ENCODE results near the gene PLA2G3.
"Not testable (repeated sequence)": the region's sequence is repeated elsewhere in the genome, so short reads cannot be mapped to it uniquely, and the experiment has no call there.

Gene PLA2G3

DNA sequence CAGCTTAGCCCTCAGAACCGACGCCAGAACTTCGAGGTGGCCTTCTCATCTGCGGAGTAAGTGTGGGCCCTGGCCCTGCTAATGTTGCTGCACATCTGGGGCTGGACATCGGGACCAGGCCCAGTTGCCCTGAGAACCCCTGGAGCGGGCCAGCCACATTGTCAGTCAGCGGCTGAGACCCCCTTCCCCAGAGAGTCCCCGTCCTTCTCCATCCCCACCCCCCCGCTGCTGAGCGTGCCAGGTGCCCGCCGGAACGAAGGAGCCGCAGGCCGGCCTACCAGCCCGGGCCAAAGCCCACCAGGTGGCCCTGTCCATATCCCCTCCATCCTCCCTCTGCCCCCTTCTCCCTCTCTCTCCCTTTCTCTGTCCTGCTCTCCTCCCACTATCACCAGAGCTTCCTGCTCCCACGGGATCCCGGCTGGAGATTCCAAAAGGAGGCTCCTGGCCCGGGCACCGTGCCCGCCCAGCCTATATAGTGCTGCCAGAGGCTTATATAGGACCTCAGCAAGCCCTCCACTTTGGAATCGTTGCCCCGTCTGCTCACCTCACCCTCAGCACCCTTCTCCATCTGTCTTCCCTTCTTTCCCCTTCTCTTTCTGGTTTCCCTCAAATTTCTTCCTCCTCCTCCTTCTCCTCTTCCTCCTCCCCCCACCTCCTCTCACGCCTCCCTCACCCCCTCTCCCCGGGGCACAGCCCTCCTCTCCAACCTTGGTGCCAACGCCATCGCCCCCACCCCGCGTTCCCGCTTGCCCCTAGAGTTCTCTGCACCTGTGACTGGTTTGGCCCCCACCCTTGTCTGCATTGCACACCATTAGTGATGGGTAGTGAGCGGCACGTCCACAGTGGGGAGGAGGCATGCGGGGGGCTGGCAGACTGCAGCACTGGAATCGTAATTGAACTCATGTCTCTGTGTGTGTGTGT lies 40.2 kb downstream of the PLA2G3 start:
- no peak for DNase-seq (ENCODE audit: low spot score)

DNA sequence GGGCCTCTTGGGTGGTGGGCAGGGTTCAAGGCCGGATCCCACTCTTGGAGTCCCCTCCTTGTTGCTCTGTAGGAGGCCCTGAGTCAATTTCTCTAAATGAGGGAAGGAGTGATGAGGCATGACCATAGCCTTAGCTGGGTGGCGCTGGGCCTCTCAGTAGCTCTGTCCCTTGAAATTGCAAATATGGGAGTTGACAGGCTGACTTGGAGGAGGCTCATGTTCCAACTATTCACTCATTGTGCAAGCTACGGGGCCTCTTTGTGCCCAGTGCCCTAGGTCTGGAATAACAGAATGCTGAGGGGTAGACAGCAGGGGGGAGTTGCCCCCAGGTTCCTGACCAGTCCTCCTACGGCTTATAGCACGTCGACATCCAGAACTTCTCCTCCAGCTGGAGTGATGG lies 40.9 kb downstream of the PLA2G3 start:
- DNase-seq (ENCODE audit: low spot score) = no peak

DNA sequence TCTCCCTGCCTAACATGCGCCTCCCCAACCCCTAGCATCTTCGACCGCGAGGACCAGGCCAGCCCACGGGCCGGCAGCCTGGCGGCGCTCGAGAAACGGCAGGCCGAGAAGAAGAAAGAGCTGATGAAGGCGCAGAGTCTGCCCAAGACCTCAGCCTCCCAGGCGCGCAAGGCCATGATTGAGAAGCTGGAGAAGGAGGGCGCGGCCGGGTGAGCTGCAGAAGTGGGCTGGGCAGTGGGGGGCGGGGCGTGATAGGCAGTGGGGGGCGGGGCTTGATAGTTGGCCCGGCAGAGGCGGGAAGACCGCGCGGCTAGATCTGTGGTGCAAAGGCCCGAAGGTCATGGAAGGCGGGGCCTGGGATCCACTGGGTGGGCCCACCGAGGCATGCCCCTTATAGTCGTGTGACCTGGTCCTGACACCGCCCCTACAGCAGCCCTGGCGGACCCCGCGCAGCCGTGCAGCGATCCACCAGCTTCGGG lies 41.6 kb downstream of the PLA2G3 start:
- no peak for DNase-seq (ENCODE audit: low spot score)

DNA sequence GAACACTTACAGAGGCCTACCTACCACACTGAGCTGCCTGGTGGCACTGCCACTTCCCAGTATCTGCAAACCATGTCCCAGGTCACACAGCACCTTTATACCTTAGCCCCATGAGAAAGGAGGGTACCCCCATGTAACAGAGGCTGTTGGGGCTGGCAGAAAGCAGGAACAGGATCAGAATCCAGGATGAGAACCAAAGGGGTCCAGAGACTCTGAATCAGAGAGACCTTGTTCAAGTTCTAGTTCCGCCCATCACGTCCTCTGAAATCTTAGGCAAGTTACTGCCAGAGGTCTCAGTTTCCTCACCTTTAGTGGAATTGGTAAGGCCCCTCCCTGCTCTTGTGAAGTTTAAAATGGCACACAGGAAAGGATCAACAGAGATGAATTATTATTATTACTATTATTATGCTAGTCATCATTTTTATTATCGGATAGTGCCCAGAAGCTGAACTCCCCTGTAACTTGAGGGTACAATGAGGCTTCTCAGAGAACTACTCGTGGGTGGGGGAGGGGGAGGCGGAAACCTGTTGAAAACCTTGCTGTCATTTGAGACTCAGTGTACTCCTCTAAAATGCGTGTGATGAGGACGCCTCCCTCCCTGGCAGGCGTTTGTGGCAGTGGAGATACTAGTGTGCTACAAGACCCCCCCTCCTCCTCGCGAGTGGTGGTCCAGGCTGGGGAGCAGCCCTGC lies 42.2 kb downstream of the PLA2G3 start:
- no peak for DNase-seq (ENCODE audit: low spot score)

DNA sequence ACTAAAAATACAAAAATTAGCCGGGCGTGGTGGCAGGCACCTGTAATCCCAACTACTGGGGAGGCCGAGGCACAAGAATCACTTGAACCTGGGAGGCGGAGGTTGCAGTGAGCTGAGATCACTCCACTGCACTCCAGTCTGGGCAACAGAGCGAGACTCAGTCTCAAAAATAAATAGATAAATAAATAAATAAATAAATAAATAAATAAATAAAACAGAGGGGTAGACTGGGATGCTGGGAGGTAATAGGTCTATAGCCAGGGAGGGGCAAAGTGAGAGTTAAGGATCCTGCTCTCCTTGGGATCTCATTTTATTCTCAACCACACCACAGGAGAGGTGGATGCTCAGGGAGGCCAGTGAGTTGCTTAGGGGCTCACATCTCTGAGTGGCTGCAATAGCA lies 42.8 kb downstream of the PLA2G3 start:
- DNase-seq (ENCODE audit: low spot score) = not testable (repeated sequence)

DNA sequence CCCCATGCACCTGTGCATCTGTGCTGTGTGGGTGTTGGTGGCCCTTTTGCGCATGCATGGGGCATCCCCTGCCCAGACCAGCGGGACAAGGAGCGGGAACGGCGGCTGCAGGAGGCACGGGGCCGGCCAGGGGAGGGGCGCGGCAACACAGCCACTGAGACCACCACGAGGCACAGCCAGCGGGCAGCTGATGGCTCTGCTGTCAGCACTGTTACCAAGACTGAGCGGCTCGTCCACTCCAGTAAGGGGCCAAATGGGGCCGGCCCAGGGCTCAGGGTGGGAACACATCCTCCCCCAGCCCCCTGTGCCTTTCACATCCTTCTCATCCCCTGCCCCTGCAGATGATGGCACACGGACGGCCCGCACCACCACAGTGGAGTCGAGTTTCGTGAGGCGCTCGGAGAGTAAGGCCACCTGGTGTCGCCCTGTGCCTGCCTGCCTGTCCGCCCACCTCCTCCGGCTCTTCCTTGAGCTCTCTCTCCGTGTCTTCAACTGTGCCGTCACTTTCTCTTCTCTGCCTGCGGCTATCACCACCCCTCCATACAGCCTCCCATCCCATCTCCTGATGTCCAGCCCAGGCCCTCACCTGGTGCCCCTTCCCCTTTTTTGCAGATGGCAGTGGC lies 43.5 kb downstream of the PLA2G3 start:
- no peak for DNase-seq (ENCODE audit: low spot score)

DNA sequence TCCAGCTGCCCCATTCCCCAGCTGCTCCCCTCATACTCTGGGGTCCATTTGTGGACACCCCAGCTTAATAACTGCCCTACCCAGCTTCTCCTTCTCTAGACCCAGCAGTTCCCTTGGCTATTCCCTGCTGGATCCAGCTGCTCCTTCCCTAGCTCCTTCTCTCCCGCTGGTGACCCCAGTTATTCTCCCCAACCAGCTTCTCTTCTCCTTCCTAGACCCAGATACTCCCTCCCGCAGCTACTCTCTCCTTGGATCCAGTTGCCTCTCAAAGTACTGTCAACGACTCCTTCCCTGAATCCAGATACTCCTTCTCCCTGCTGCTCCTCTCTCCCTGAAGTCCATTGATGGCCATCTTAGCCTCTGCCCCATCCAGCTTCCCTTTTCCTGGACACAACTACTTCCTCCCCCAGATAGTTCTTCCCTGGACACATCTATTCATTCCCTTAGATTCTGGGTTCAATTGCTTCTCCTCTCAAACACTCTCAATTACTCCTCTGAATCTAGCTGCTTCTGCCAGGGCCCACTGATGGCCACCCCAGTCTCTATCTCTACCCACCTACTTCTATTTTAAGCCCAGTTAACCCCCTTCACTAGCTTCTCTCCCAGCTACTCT lies 44.6 kb downstream of the PLA2G3 start:
- DNase-seq (ENCODE audit: low spot score) = no peak

DNA sequence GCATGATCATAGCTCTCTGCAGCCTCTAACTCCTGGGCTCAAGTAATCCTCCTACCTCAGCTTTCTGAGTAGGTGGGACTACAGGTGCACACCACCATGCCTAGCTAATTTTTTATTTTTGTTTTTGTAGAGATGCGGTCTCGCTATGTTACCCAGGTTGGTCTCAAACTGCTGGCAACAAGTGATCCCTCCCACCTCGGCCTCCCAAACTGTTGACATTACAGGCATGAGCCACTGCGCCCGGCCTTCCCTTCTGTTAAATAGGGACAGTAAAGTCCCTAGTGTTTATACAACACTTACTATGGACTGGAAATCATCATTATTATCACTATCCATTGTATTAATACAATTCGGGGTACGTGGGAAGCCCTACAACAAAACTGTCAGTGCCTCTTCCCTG lies 45.6 kb downstream of the PLA2G3 start:
- DNase-seq (ENCODE audit: low spot score) = no peak

DNA sequence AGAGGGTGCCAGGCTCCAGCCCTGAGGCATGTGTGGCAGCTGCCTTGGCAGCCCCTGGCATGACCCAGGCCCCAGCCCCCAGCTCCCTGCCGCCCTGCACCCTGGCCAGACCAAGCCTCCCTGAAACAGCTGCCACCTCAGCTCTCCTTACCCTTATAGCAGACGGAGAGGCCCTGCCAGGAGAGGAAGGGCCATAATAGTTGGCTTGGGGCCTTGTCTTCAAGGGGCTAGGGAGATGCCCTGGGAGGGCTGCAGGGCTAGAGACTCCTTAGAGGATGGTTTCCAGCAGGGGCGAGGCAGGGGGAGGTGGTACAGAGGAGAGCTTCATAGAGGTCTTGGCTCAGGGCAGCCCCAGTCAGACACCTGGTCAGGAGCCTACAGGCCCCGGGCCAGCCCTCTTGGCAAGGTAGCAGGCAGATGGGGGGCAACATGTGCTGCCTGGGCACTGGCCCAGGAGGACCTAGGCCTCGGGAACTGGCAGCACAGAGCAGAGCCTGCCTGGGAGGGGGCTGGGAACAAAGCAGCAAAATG lies 46.2 kb downstream of the PLA2G3 start:
- no peak for DNase-seq (ENCODE audit: low spot score)

DNA sequence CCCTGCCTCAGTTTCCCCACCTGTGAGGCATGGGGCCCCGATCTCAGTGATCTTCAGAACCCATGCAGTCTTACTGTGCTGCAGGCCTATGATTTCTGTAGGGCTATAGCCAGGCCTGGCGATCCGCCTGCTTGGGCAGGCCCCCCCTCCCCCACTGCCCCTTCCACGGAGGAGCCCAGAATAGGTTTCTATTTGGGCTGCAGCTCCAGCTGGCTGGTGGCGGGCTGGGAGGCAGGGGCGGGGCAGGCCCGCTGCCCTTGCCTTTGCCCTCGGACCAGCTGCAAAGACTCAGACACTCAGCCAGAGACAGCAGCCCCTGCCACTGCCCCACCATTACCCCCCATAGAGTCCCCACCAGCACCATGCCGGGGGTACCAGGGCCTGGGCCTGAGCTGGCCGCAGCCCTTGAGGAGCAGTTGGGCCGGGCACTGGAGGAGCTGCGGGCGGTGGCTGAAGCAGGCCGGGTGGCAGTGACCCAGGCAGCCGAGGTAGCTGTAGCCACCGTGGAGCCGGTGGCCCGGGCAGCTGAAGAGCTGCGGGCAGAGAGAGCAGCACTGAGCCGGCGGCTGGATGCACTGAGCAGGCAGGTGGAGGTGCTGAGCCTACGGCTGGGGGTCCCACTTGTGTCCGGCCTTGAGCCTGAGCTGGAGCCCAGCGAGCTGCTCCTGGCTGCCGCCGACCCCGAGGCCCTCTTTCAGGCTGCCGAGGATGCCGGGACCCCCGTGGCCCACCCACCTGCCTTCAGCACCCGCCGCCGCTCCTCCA lies 47.0 kb downstream of the PLA2G3 start:
- no peak for DNase-seq (ENCODE audit: low spot score)

DNA sequence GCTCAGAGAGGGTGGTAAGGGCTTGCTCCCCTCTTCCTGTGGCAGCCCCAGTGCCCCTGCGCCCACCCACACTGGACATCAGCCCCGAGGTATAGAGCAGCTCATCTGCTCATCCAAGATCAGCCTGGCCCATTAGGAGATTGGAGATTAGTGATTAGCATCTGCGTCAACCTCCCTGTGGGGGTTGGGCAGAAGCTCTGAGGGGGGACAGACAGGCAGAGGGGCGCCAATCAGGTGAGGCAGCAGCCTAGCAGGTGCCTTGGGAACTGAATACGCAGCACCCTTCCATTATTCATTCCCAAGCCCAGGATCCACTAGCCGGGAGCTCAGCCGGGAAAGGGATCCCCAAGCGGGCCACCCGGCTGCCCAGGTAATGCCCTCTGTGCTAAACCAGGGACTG lies 48.1 kb downstream of the PLA2G3 start:
- no peak for DNase-seq (ENCODE audit: low spot score)

DNA sequence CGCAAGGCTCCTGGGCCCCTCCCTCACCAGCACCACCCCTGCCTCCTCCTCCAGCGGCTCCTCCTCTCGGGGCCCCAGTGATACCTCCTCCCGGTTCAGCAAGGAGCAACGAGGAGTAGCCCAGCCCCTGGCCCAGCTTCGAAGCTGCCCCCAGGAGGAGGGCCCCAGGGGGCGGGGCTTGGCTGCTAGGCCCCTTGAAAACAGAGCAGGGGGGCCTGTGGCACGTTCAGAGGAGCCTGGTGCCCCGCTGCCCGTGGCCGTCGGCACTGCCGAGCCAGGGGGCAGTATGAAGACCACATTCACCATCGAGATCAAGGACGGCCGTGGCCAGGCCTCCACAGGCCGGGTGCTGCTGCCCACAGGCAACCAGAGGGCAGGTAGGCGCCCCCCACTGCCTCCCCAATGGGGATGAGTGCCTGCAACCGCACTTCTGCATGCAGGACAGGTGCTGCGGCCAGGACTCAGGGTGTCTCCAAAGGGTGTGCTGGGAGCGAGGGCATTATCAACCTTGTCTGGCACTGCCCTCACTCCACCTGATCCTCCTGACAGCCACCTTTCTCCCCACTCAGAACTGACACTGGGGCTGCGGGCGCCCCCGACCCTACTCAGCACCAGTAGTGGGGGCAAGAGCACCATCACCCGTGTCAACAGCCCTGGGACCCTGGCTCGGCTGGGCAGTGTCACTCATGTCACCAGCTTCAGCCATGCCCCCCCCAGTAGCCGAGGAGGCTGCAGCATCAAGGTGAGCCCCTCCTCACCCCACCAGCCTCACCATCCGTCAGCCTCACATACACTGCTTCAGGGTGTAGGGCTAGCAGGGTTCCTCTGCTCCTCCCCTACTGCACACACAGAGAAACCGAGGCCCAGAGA lies 49.0 kb downstream of the PLA2G3 start:
- no peak for DNase-seq (ENCODE audit: low spot score)

DNA sequence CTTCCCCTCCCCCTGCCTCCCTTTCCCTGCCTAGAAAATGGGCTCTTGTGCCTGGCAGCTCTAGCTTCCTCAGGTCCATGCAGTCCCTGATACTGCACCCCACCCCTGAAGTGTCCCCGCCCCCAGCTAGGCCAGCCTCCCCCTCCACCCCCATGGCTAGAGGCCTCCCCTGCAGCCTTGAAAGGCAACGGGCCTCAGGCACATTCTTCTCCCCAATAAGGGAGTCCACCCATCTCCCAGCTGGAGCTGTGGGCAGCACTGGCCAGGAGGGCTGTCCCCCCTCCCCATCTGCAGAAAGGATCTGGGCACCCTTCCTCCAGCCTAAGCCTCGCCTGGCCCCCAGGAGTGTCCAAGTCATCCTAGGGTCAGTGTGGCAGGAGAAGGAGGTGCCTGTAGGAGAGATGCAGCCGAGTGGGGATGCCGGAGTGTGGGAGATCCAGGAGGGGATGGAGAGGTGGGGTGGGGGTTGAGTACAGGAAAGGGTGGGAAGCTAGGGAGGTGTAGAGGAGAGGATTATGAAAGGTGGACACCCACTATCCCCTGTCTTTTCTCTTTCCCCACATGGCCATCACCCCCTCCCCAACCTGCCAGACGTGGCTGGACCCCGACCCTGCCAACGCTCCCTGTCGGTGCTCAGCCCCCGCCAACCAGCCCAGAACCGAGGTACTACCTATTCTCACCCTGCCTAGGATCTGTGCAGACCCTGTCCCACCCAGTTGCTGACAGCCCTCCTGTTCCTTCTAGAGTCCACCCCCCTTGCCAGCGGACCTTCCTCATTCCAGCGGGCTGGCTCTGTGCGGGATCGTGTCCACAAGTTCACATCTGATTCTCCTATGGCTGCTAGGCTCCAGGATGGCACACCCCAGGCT lies 49.9 kb downstream of the PLA2G3 start:
- no peak for DNase-seq (ENCODE audit: low spot score)

DNA sequence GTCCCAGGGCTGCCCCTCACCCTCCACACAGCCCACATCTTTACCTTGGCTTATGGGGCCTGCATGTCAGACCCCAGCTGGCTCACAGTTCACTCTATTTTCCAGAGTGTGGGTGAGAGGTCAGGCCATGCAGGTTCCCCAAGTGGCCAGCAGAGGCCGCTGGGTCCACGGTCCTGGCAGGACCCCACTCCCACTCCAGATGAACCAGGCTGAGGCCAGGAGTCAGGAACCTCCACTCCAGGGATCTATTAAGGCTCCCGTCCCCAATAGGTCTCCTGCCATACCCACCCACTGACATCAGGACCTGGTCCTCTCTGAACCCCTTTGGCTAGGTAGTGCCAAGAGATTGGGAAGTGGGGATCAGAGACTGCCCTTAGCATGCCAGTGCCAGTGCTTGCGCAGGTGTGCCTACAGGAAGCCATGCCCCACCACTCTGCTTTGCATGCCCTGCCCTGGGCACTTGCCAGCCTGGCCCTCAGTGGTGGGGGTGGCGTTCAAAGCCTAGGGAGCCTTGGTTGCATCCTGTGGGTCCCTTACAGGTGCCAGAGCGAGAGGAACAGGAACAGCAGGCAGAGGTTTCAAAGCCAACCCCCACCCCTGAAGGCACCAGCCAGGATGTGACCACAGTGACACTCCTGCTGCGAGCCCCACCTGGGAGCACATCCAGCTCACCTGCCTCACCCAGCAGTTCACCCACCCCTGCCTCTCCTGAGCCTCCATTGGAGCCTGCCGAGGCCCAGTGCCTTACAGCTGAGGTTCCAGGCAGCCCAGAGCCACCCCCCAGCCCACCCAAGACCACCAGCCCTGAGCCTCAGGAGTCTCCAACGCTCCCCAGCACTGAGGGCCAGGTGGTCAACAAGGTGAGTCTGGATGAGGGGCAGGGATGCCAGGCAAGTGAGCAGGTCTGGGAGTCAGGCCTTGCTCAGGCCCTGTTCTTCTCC lies 50.9 kb downstream of the PLA2G3 start:
- peak; percentile 37 for DNase-seq (ENCODE audit: low spot score)

DNA sequence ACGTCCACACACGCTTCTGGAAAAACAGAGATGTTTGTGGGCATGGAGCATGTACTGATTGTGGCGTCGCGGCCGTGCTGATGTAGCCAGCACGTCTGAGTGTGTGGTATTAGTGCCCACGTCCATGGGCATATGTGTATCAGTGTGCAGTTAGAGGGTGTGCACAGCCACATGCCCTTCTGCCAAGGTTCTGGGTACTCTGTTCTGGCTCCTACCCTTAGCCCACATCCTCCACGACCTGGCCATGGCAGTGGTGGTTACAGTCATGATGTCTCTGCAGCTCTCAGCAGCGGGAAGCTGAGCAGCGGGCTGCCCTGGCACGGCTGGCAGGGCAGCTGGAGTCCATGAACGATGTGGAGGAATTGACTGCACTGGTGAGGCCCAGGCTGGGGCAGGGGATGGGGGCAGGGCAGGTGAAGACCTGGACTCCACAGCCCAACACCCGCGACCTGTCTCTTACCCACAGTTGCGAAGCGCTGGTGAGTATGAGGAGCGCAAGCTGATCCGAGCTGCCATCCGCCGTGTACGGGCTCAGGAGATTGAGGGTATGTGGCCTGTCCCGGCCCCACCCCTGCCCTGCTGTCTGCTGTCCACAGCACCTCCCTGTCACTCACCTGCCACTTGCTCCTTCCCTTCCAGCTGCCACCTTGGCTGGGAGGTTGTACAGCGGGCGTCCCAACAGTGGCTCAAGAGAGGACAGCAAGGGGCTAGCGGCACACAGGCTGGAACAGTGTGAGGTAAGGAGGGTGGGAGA lies 51.9 kb downstream of the PLA2G3 start:
- DNase-seq (ENCODE audit: low spot score) = no peak

DNA sequence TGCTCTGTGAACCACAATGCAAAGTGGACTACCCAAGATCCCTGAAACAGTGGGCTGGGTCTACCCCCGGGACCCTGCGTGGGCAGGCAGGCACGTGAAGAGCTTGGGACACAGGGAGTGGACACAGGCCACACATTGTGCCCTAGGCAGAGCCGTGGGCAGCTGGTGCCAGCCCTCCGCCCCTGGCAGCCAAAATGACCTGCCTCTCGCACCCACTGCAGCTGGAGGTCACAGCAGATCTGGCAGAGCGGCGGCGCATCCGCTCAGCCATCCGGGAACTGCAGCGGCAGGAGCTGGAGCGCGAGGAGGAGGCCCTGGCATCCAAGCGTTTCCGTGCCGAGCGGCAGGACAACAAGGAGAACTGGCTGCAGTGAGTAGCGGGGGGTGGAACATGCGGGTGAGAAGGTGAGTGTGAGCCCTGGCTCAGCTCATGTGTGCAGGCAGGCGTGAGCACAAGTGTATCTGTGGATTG lies 52.5 kb downstream of the PLA2G3 start:
- no peak for DNase-seq (ENCODE audit: low spot score)

DNA sequence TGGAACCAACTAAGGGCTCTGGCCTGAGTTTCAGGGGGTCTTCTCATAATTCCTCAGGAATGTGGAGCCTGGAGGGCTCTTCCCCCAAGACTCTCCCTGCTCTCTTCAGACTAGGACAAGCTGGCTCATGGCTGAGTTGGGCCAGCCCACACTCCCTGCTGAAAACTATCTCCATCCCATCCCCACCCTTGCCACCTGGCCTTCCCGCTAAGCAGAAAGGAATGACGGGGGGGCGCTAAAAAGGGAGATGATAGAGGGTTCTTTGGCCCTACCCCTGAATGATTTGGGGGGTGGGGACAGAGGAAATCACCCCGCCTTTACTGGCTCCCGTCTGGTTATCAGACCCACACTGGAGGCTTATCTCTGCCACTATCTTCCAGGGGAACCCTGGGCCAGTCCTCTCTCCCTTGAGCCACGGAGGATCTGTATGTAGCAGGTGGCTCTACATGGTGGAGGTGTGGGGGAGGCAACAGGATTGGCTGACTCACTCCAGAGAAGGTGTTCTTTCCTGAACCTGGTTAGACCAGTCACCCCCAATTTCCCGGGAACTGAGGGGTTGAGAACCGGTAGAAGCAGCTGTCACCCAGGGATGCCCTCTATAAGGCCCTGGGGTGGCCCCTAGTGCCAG lies 53.5 kb downstream of the PLA2G3 start:
- DNase-seq (ENCODE audit: low spot score) = no peak

All from hematopoietic multipotent progenitor cell treated with erythropoietin and hydrocortisone succinate and interleukin-3 and kit ligand, for 17 days (in vitro differentiated cells).